ENCODE results near the gene GRIK4.

DNA sequence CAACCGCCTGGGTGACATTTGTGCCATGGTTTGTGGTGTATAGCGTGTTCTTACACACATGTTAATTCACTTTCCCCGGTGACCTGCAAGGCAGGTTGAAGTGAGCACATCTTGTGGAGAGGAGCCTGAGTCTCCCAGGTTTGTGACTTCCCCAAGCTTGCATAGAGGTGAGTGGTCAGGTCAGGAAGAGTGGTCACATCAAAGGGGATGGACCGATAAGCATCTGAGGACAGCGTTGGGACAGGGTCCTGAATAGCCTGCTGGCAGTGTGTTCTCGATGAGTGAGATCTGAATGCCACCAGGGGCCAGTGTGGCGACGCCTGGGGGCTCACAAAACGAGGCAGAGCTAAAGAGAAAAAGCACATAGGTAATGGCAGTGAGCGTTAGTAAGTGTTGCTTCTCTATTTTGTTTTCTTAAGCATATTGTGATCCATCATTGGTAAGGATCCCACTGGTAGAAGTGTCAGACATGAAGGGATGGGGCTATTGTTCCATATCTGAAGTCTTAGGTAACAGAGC lies 154.6 kb downstream of the GRIK4 start:
- TF ChIP-seq CTCF (conservative IDR thresholded peaks at IDR 0.05) (no peak), EZH2 (IDR thresholded peaks at IDR 0.05; ENCODE audit: low read depth) (no peak)
